GM19452 (cell line): Measurements from ENCODE around the gene PSMD10.

ENCODE experiments used
- ATAC-seq: cut with Tn5 transposase; IDR thresholded peaks from one replicate; pipeline ENCODE4 v1.9.1; 2021; ENCODE audit not compliant: unreplicated experiment

The PSMD10 gene, protein sequence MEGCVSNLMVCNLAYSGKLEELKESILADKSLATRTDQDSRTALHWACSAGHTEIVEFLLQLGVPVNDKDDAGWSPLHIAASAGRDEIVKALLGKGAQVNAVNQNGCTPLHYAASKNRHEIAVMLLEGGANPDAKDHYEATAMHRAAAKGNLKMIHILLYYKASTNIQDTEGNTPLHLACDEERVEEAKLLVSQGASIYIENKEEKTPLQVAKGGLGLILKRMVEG

GRCh38 chrX:108091264-108091877 lies at the start of gene PSMD10, which contains the start of gene ATG4A:
TSS of gene PSMD10 (minus strand) at chrX:108091542. CDS start at chrX:108091520, 22 bp downstream.
TSS of gene ATG4A (plus strand) at chrX:108091778. CDS start at chrX:108091827, 49 bp downstream.
- ATAC-seq: peak; percentile 95

DNA sequence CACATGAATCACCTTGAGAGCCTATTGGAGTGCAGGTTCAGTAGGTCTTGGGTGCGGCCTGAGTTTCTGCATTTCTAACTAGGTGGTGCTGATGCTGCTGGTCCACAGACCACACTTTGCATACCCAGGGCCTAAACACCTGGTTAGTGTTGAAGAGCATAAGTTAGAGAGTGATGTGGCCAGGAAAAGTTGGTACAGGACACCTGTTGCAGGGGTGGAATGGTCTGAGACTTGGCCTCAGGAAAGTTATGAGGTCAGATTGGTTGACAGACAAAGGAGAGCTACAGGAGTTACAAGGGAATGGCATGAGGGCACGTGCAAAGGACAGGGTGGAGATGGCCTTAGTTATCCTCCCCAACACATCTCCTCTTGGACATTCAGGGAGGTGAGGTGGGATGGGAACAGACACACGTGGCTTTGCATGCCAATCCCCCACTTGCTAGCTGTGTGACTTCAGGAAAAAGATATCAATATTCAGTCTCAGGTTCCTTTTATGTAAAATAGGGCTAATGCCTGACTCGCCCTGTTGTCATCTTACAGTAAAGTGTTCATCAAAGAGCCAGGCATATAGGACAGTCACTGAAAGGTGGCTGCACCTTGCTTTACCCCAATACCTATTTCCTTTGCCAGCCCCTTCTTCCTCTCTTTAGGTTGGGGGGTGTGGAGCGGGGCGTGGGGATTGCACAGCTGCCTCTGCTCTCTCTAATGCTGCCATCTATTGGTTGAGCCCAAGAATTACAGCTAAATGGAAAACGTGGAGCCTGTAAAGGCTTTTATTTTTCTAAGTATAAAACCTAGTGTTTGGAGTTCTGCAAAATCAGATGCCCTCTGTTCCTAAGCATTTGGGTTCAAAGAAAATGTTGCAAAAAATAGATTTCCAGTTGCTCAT lies 47.7 kb upstream of the PSMD10 start:
- no peak for ATAC-seq

- no peak for ATAC-seq
Measured at GRCh38 chrX:108134724-108135123, 43.4 kb upstream of the PSMD10 start.

- ATAC-seq: no peak
Measured at GRCh38 chrX:108132876-108133275, 41.5 kb upstream of the PSMD10 start.

DNA sequence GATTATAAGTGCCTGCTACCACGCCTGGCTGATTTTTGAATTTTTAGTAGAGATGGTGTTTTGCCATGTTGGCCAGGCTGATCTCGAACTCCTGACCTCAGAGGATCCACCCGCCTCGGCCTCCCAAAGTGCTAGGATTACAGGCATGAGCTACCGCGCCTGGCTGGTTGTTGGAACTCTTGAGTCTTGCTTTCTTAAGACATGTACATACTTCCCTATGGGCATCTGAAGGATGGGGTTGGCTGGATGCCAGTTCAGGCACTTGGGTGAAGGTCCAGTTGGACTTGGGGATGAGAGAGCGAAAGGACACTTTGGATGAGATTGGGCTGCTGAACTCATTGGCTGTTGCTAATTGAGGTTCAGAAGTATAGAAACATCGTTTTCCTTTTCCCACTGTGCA lies 40.7 kb upstream of the PSMD10 start:
- no peak for ATAC-seq

- no peak for ATAC-seq
Measured at GRCh38 chrX:108131471-108131870, 40.1 kb upstream of the PSMD10 start.

DNA sequence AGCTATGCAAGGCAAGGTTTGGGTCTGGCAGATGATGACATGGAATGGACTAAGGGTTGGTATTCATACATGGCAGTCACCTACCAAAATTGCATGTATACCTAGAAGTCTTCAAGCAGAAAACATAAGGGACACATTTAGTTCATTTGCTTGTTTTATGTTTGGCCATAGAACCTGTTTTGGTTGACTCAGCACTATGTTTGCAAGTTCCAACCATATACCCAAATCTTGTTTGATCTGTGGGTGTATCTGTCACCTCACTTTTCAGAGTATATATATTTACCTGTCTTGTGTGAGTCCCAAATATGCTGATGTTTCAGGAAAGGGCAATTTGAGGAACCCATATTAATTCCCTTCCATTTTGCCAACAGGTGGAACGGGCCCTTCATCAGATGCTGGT lies 39.5 kb upstream of the PSMD10 start:
- no peak for ATAC-seq

DNA sequence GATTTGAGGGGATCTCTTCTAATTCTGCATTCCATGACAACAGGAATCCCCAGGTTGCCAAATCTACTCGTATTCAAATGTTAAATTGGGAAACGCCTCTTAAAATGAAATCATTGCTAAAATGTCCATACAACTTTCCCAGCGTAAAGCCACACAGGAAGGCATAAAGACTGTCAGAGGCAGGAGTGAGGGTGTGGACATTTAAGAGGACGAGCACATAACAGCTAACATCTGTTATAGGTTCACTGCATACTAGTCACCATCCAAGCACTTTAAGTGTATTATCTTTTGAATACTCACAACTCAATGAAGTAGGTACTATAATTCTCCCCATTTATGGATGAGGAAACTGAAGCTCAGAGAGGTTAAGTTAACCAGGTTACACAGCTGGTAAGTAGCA lies 35.8 kb upstream of the PSMD10 start:
- ATAC-seq: no peak

DNA sequence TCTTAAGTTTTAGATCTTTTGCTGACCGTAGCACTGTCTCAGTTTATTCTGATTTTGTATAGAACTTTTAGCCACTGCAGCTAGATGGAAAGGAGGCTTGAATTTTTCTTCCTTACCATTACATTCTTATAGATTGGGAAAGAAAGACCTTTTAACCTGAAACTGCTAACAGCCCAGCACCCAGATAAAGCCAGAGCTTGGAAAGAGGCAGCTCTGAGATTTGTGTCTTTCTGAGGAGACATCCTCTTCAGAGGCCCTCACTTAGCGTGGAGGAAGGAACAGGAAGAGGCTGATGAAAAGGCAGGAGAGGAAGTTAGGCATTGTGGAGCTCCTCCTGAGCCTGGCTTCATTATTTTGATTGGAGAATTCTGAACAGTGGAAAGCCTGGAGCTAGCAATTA lies 35.3 kb upstream of the PSMD10 start:
- ATAC-seq: no peak

- ATAC-seq: no peak
Measured at GRCh38 chrX:108123591-108124366, 32.4 kb upstream of the PSMD10 start.

DNA sequence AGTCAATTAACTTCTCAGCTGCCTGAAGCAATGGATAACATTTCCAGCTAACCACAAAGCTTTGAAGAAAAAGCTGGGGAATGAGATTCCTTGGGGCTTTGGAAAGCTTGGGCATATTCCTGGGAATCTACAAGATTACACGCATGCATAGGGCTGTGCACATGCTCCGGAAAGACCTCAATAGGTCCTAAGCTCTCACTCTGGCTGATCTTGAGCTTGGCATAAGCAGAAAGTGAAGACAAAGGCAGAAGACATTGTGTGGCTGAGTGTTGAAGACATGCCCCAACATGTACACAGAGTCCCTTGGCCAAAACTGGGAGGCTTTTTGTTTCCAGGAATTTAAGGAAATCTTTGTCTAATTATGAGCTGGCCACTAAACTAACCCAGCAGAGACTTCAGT lies 31.4 kb upstream of the PSMD10 start:
- no peak for ATAC-seq

GRCh38 chrX:108121291-108121690 lies 29.9 kb upstream of the PSMD10 start:
- no peak for ATAC-seq

- no peak for ATAC-seq
Measured at GRCh38 chrX:108117988-108118387, 26.6 kb upstream of the PSMD10 start.

DNA sequence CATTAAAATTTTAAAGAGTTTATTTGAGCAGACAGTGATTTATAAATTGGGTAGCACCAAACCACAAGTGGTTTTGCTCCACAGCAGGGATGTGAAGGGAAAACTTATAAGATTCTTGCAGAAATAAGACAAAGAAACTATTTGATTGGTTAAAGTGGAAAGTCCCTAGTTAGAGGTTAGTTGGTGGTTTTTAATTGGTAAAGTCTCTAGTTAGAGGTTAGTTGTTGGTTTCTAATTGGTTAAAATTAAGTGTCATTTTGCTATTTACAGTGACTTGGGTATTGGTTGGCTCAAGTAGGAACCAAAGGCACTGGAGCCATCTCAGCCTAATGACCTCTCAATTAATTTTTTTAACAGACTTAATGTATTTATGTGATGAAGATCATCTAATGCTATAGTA lies 23.2 kb upstream of the PSMD10 start:
- no peak for ATAC-seq

- ATAC-seq: no peak
Measured at GRCh38 chrX:108105473-108105872, 14.1 kb upstream of the PSMD10 start.

- ATAC-seq: no peak
Measured at GRCh38 chrX:108097380-108097779, 6.0 kb upstream of the PSMD10 start.

DNA sequence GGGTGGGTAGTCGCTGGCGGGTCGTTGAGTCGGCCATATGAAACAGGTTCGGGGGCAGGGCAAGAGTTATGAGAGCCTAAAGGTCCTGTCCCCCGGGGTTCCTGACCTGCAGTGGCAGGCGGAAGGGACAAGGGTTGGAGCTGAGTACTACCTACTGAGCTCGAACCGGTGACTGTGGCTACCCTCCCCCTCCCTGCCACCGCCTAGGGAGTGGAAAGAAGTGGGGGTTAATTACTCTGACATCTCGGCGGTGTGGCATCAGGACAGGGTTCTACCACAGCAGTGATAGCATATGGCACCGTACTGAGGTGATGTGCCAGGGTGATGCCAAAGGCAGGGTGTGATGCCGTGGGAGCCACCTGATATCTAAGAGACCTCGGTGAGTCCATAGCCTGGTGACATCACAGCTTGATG lies 543 bp upstream of the PSMD10 start:
- ATAC-seq: peak; percentile 39

DNA sequence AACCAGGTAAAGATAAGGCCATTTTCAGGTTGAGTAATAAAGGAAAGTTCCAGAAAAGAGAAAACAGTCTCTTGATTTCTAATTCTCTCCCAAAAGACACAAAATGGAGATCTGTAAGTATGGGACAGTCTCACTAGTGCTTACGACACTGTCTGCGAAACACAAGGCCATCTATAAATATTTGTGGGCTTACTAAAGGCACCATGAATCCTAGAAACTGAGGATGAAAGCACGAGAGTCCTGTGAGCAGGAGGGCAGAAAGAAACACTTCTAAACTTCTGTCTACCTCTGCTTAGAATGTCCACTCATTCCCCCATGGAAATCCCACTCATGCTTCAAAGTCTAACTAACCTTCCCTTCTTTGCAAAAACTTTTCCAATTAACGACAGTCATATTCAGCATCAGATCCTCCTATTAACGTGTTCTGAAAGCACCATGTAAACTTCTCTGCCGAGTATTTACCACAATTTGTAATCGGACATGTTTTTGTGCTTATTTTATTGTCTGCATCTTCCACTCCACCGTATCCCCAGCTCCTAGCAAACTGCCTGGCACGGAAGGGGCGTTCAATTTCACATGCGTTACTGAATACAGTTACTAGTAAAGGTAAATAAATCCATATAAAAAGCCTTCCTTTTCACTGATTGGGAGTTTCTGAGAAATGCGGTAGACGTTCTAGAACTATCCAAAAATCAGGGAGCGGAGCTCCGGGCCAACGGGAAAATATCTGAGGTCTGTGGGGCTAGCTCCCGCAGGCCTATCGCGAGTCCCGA lies 665 bp downstream of the PSMD10 start:
- peak; percentile 2 for ATAC-seq

DNA sequence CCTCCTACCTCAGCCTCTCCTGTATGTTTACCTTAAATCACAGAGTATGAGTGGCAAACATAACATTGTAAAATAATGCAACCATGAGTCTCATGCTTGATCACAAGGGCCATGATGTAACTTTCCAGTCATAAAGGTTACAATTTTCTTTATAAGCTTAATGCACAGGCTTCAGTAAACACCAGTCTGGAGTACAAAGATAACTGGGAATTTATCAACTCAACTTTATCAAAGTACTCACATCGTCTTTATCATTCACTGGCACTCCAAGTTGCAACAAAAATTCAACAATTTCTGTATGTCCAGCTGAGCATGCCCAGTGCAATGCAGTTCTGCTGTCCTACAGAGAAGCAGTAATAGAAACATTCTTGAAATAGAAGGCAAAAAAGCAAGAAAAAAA lies 2.8 kb downstream of the PSMD10 start:
- no peak for ATAC-seq

- ATAC-seq: no peak
Measured at GRCh38 chrX:108087792-108088191, 3.5 kb downstream of the PSMD10 start.
